Measurements from ENCODE around the gene LDB3. TPM values are rescaled to one million over a fixed set of nuclear protein-coding genes. Genes with fewer than 3 reads are reported as not detected.

The LDB3 gene
- total RNA-seq, 3 donors from 2014 or later, result 0.96 to 22.7 (median 3.2) TPM

- Histone ChIP-seq H3K36me3 (ENCODE audit: low read depth) (no peaks in the 10 kb centered on the region), H3K9me3 (no peaks in the 10 kb centered on the region), H3K4me1 (ENCODE audit: low read depth) (peaks cover 12% of the 10 kb centered on the region), H3K4me3 (no peak overlapping the region)
- ATAC-seq (no peak), DNase-seq (no peak)
- TF ChIP-seq CTCF (IDR thresholded peaks at IDR 0.05), result no peak
- intact Hi-C loops (cut with DNase I, micrococcal nuclease), result no loop called here
Observed at GRCh38 chr10:86652361-86653202, 15.7 kb upstream of the LDB3 start.

GRCh38 chr10:86653379-86653778 lies 14.9 kb upstream of the LDB3 start:
- ATAC-seq (no peak), DNase-seq (no peak)
- intact Hi-C loops (cut with DNase I, micrococcal nuclease), result no loop called here
- Histone ChIP-seq H3K36me3 (ENCODE audit: low read depth) (no peaks in the 10 kb centered on the region), H3K9me3 (no peaks in the 10 kb centered on the region), H3K4me1 (ENCODE audit: low read depth) (peaks cover 12% of the 10 kb centered on the region), H3K4me3 (no peak overlapping the region)
- no peak for TF ChIP-seq CTCF (IDR thresholded peaks at IDR 0.05)

GRCh38 chr10:86653987-86654386 lies 14.3 kb upstream of the LDB3 start:
- ATAC-seq (no peak), DNase-seq (no peak)
- Histone ChIP-seq H3K36me3 (ENCODE audit: low read depth) (no peaks in the 10 kb centered on the region), H3K9me3 (no peaks in the 10 kb centered on the region), H3K4me3 (no peak overlapping the region), H3K4me1 (ENCODE audit: low read depth) (peaks cover 8% of the 10 kb centered on the region)
- TF ChIP-seq CTCF (IDR thresholded peaks at IDR 0.05), result no peak
- intact Hi-C loops (cut with DNase I, micrococcal nuclease), result no loop called here

- TF ChIP-seq CTCF (IDR thresholded peaks at IDR 0.05), result no peak
- ATAC-seq (no peak), DNase-seq (peak in 1 of 3 donors; percentile 36)
- intact Hi-C loops (cut with DNase I, micrococcal nuclease), result no loop called here
- Histone ChIP-seq H3K9me3 (no peaks in the 10 kb centered on the region), H3K36me3 (ENCODE audit: low read depth) (no peaks in the 10 kb centered on the region), H3K4me3 (no peak within 1 kb of the TSS), H3K4me1 (ENCODE audit: low read depth) (peaks cover 2% of the 10 kb centered on the region)
Observed at GRCh38 chr10:86654411-86655172, 13.7 kb upstream of the LDB3 start, which contains the start of gene OPN4. Gene OPN4 (plus strand): TSS chr10:86654547. CDS start chr10:86654784, 237 bp downstream.

- no peaks in the 10 kb centered on the region for H3K9me3 ChIP-seq
- H3K4me1 ChIP-seq (ENCODE audit: low read depth), result no peaks in the 10 kb centered on the region
- intact Hi-C loops (cut with DNase I, micrococcal nuclease), result no loop called here
- TF ChIP-seq CTCF (IDR thresholded peaks at IDR 0.05), result no peak
- DNase-seq (no peak), ATAC-seq (no peak)
- H3K36me3 ChIP-seq (ENCODE audit: low read depth), result no peaks in the 10 kb centered on the region
- no peak overlapping the region for H3K4me3 ChIP-seq
Observed at GRCh38 chr10:86655173-86655540, 13.2 kb upstream of the LDB3 start.
